A549 (cell line): ENCODE measurements around the gene DPYSL3. TPM values are rescaled to one million over a fixed set of nuclear protein-coding genes. Genes with fewer than 3 reads are reported as not detected.

Source experiments
- ATAC-seq, 2 experiments: fragments of 200-7000 bp in 1 of 2; fragments of >200 bp in 1 of 2; cut with Nextera tagmentation in 1 of 2; cut with Tn5 transposase in 1 of 2; 3 replicates each; pipeline versions ENCODE4 v1.8.0 to v1.9.1; 2018 to 2020; ENCODE audit warnings: mild to moderate bottlenecking in 1 of 2, moderate library complexity in 1 of 2
- CTCF ChIA-PET: fragments of 300-600 bp; sonication (Branson Sonifier 250); formaldehyde crosslinking; extraction: SDS; loops from one replicate; lab custom pipeline; 2021; ENCODE audit warnings: antibody characterized with exemption, inconsistent platforms; lab: Yijun Ruan, JAX
- POLR2A ChIA-PET: fragments of 350-600 bp; formaldehyde crosslinking; extraction: SDS; loops from one replicate; lab custom pipeline; 2021; ENCODE audit warnings: antibody characterized with exemption, inconsistent platforms; lab: Yijun Ruan, JAX
- DNase-seq, 2 experiments: peaks; one replicate each; pipeline versions ENCODE4 v3.0.0 to v3.0.0-alpha.2; 2011 to 2016; ENCODE audit warnings: low read depth in 1 of 2, low spot score in 1 of 2
- FAIRE-seq: peaks from 2 replicates; lab custom pipeline; 2011; peaks lifted over from hg19 to GRCh38; lab: Jason Lieb, UNC
- H3K27ac ChIP-seq, 2 experiments: fragments of >200 bp; sonication (Bioruptor Twin); formaldehyde crosslinking; 3 replicates each; pipeline ENCODE4 v1.5.1; 2016 to 2017
- H3K4me1 ChIP-seq: fragments of >200 bp; sonication (Bioruptor Twin); formaldehyde crosslinking; 3 replicates; pipeline ENCODE4 v1.6.1; 2016
- H3K4me2 ChIP-seq: fragments of >200 bp; sonication (Bioruptor Twin); formaldehyde crosslinking; 3 replicates; pipeline ENCODE4 v1.6.1; 2016
- H3K4me3 ChIP-seq: fragments of >200 bp; sonication (Bioruptor Twin); formaldehyde crosslinking; 3 replicates; pipeline ENCODE4 v1.5.1; 2016
- H3K9me3 ChIP-seq: fragments of >200 bp; sonication (Bioruptor Twin); formaldehyde crosslinking; 3 replicates; pipeline ENCODE4 v1.6.1; 2016
- BHLHE40 ChIP-seq: IDR thresholded peaks from 2 replicates; pipeline ENCODE4 v1.6.1; 2012; ENCODE audit warnings: low read depth, low read length, inconsistent platforms
- CBX8 ChIP-seq: fragments of 200-600 bp; sonication (generic); IDR thresholded peaks from 2 replicates; pipeline ENCODE4 v1.6.1; 2016
- FOSB ChIP-seq: fragments of 250-450 bp; sonication (Bioruptor Pico); IDR thresholded peaks from 2 replicates; pipeline ENCODE4 v1.5.0; 2020; ENCODE audit warnings: mild to moderate bottlenecking, moderate library complexity
- HES2 ChIP-seq: fragments of >200 bp; sonication (Bioruptor Twin); formaldehyde crosslinking; IDR thresholded peaks from 2 replicates; pipeline ENCODE4 v1.6.1; 2016
- HEYL ChIP-seq: fragments of 250-450 bp; sonication (Bioruptor Pico); IDR thresholded peaks from 2 replicates; pipeline ENCODE4 v1.8.0; 2021; ENCODE audit warnings: mild to moderate bottlenecking, moderate library complexity
- KDM5A ChIP-seq: fragments of 200-600 bp; sonication (generic); IDR thresholded peaks from 2 replicates; pipeline ENCODE4 v1.6.1; 2016; ENCODE audit warnings: antibody characterized with exemption, mild to moderate bottlenecking
- MAZ ChIP-seq: fragments of 150-350 bp; IDR thresholded peaks from 2 replicates; pipeline ENCODE4 v1.6.1; 2014; ENCODE audit warnings: antibody characterized with exemption, low read depth, low read length, borderline replicate concordance
- NR3C1 ChIP-seq: fragments of >200 bp; sonication (Bioruptor Twin); formaldehyde crosslinking; IDR thresholded peaks from 3 replicates; pipeline ENCODE4 v1.6.1; 2017
- PBX3 ChIP-seq: IDR thresholded peaks from 2 replicates; pipeline ENCODE4 v1.6.1; 2012
- PHF8 ChIP-seq: fragments of 200-600 bp; sonication (generic); IDR thresholded peaks from 2 replicates; pipeline ENCODE4 v1.6.1; 2016; ENCODE audit warnings: low read depth, mild to moderate bottlenecking, antibody characterized with exemption, moderate library complexity, borderline replicate concordance
- RAD21 ChIP-seq, 2 experiments: fragments of >200 bp in 1 of 2; sonication (Bioruptor Twin) in 1 of 2; formaldehyde crosslinking in 1 of 2; IDR thresholded peaks in 1 of 2; conservative IDR thresholded peaks in 1 of 2; 2 replicates in 1 of 2; 3 replicates in 1 of 2; pipeline ENCODE4 v1.6.1; 2012 to 2018; ENCODE audit warnings: inconsistent platforms in 1 of 2
- RARB ChIP-seq: fragments of 250-450 bp; sonication (Bioruptor Pico); IDR thresholded peaks from 2 replicates; pipeline ENCODE4 v1.8.0; 2021; ENCODE audit warnings: mild to moderate bottlenecking, moderate library complexity
- RCOR1 ChIP-seq: fragments of 150-350 bp; IDR thresholded peaks from 2 replicates; pipeline ENCODE4 v1.6.1; 2014; ENCODE audit warnings: antibody characterized with exemption, low read length, low read depth
- REST ChIP-seq: fragments of 200-600 bp; sonication (generic); IDR thresholded peaks from 2 replicates; pipeline ENCODE4 v1.6.1; 2016; ENCODE audit warnings: antibody characterized with exemption, mild to moderate bottlenecking, moderate library complexity
- TFCP2L1 ChIP-seq: fragments of 250-450 bp; sonication (Bioruptor Pico); IDR thresholded peaks from 2 replicates; pipeline ENCODE4 v1.5.0; 2021; ENCODE audit warnings: mild to moderate bottlenecking
- ZC3H11A ChIP-seq: fragments of 450-650 bp; IDR thresholded peaks from 2 replicates; pipeline ENCODE4 v1.6.1; 2014; ENCODE audit warnings: antibody characterized with exemption, mild to moderate bottlenecking
- ZFP36 ChIP-seq: fragments of 450-650 bp; IDR thresholded peaks from 2 replicates; pipeline ENCODE4 v1.6.1; 2014; ENCODE audit warnings: borderline replicate concordance; ENCODE audit not compliant: partially characterized antibody
- ZNF302 ChIP-seq: fragments of 250-450 bp; sonication (Bioruptor Pico); IDR thresholded peaks from 2 replicates; pipeline ENCODE4 v1.9.0; 2021; ENCODE audit warnings: inconsistent platforms, mild to moderate bottlenecking, moderate library complexity
- WGBS: methylation state at CpG from one replicate; pipeline ENCODE4 v1.1.6; 2017; ENCODE audit errors: missing lambda C conversion rate; 5-methylcytosine and 5-hydroxymethylcytosine counted together
- polyA plus RNA-seq, 4 experiments: library from polyadenylated mRNA; depleted of rRNA in 3 of 4; stranded (reverse); fragments of >200 nt; fragmentation: RNase III in 1 of 4; extraction: RNeasy Plus Mini Kit Qiagen cat#74134 plus additional on column Dnase treatment in 1 of 4; gene quantifications; 2 replicates in 3 of 4; 3 replicates in 1 of 4; pipeline ENCODE4 v1.2.3, GENCODE V29; 2011 to 2017

The DPYSL3 gene
- polyA plus RNA-seq, 2 of the 4 experiments (the other 2 are of a cell fraction): 16.5 to 22.3 TPM

- Histone ChIP-seq H3K4me2 (no peak overlapping the region), H3K4me3 (no peak overlapping the region)
- 64% methylated on average over 7 of the region's 7 CpGs for WGBS
- no peak for ATAC-seq
- DNase-seq: no peak
- FAIRE-seq: no peak
- TF ChIP-seq ZNF302 (CRISPR knock-in tag) (no peak), FOSB (CRISPR knock-in tag) (no peak), TFCP2L1 (CRISPR knock-in tag) (no peak), RCOR1 (no peak), MAZ (no peak), HES2 (no peak), PBX3 (no peak), PHF8 (no peak), RARB (CRISPR knock-in tag) (no peak), ZC3H11A (no peak), BHLHE40 (no peak), RAD21 (conservative IDR thresholded peaks at IDR 0.05 in 1 of 2, IDR thresholded peaks at IDR 0.05 in 1 of 2) (no peak)
- TF ChIP-seq, all 56 proteins: peak for 0
- POLR2A ChIA-PET: no interaction called here
- Histone ChIP-seq H3K27ac (no peak overlapping the region), H3K9me3 (no peaks in the 10 kb centered on the region), H3K4me1 (peaks cover 6% of the 10 kb centered on the region; the same call in 1 of the 3 replicates)
- CTCF ChIA-PET: interaction anchor here (0.7 to 2.8 kb wide), 5 partner anchors 17 to 95 kb away, joined by 3 to 9 read pairs (median 4); no protein-coding TSS in a partner anchor
Measured at GRCh38 chr5:147482706-147483180, 27.1 kb downstream of the DPYSL3 start.

GRCh38 chr5:147481874-147482705, 27.8 kb downstream of the DPYSL3 start:
- ChIA-PET CTCF (interaction anchor here (0.7 to 2.8 kb wide), 6 partner anchors 17 to 96 kb away, joined by 3 to 9 read pairs (median 5); no protein-coding TSS in a partner anchor), POLR2A (no interaction called here)
- H3K4me2 ChIP-seq: no peak overlapping the region
- no peak overlapping the region for H3K4me3 ChIP-seq
- FAIRE-seq (no peak), ATAC-seq (no peak), DNase-seq (no peak)
- H3K27ac ChIP-seq: no peak overlapping the region
- no peaks in the 10 kb centered on the region for H3K9me3 ChIP-seq
- H3K4me1 ChIP-seq: peaks cover 6% of the 10 kb centered on the region; the same call in 1 of the 3 replicates
- no peak for TF ChIP-seq HEYL (CRISPR knock-in tag)
- TF ChIP-seq CBX8: no peak
- no peak for TF ChIP-seq KDM5A
- no peak for TF ChIP-seq FOSB (CRISPR knock-in tag)
- no peak for TF ChIP-seq NR3C1
- TF ChIP-seq REST: no peak
- no peak for TF ChIP-seq ZFP36
- WGBS: 42% methylated on average over 3 of the region's 3 CpGs
